Ramos (cell line): Measurements from ENCODE around the gene NSG2.

Experiments used
- in situ Hi-C: fragments of 300-500 bp; cut with MboI; formaldehyde crosslinking; loops from one replicate; pipeline ENCODE4 v1.14.3; 2022; ENCODE audit warnings: low sequenced_read_pairs; ENCODE audit not compliant: unreplicated experiment

The NSG2 gene

DNA sequence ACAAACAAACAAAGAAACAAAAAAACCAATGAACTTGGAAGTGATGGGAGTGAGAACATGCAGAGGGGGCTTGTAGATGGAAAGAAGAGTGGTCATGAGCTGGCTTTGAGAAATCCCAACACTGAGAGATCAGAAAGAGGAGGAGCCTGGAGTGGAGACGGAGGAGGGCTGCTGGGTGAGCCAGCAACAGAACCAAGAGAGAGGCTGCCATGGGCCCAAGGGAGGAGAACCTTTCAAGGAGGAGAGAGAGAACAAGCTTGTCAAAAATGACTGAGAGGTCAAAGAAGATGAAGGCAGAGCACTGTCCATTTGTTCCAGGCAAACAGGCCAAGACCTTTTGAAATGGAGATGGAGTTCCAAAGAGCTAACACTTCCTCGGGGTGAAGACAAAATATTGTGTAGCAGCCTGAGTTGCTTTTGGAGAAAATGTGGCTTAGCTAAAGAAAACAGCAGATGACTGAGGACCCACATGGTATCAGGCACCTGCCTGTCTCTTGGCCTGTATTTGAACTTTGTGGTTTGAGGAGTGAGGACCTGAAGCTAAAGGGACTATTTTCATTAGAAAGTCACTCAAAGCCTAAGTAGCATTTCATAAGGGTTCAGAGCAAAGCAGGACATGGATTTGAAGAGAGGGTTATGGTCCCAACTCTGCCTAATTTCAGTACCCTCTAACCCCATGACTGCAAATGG, 13.1 kb downstream of the NSG2 start:
- in situ Hi-C loops, result no loop called here

DNA sequence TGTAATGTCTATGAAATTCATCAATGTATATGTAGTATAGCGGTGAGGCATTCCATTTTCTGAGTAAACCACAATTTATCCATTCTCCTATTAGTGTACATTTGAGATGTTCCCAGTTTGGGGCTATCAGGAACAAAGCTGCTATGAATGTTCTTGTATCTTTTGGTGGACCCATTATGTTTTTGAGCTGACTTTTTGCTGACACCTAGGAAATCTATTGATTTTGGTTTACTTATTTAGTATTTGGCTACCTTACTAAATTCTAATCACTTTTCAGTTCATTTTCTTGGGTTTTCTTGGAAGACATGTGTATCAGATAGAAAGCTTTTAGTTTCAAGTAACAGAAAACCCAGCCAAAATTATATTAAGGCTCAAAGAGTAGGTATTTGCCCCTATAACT, 13.7 kb downstream of the NSG2 start:
- in situ Hi-C loops, result no loop called here

GRCh38 chr5:174063082-174063756, 17.7 kb downstream of the NSG2 start:
- in situ Hi-C loops, result no loop called here

GRCh38 chr5:174064171-174064570, 18.7 kb downstream of the NSG2 start:
- in situ Hi-C loops, result no loop called here

- in situ Hi-C loops, result no loop called here
Observed at GRCh38 chr5:174065528-174066197, 20.2 kb downstream of the NSG2 start.

DNA sequence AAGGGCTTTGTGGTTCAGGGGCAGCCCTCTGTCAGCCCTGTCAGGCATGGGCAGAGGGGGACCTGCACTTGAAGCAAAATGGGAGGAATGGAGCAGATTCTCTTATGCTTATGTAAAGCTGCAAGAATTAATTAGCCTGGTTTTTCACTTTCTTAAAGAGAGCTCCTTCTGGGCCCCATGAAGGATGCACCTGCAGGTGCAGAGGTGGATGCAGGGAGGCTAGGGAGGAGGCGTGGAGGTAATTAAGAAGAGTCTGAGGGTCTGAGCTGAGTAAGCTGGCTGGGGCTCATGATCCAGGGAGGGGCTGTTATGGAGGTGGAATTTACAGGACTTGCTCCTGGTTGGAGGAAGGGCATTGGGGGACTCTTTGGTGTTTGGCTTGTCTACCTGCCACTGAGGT, 22.0 kb downstream of the NSG2 start:
- in situ Hi-C loops, result no loop called here

GRCh38 chr5:174071484-174071883, 26.0 kb downstream of the NSG2 start:
- in situ Hi-C loops, result no loop called here

DNA sequence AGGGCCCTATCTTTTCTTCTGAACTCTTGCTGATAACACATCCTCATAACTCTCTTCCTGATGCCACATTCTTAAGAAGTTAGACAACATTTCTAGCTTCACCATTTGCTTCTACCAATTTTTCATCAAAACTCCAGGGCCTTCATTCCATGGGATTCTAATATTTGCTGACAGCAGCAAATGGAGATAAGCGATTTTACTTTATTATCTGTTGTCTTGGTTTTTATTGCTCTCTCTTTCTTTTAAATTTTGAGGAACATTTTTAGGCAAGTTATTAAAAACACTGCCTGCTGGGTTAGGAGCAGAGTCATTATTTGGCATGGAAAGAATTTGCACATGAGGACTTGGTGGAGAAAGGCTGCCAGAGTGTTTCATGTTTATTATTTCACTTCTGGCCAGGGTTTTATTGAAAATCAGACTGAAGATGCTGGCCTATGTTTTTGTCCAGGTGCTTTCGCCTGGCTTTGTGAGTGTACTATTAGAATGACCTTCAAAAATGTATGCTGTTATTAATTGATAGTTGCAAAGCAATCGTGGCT, 27.7 kb downstream of the NSG2 start:
- in situ Hi-C loops, result no loop called here

DNA sequence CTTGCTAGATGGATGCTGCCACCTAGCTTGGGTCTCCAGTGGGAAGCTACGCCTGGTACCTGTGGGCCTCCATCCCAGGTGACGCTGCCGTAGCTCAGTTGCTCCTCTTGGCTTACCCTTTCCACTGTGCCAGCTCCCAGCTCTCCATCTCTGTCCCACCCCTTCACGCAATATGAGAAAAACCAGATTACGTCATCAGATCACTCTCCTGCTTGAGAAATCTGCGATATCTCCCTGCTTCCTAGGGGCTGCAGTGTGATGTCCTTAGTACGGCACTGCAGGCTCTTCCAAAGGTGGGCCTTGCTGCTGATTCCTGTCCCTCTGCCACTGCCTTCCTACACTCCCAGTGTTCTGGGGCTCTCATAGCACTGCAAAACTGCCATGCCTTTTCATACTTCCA, 28.9 kb downstream of the NSG2 start:
- in situ Hi-C loops, result no loop called here

DNA sequence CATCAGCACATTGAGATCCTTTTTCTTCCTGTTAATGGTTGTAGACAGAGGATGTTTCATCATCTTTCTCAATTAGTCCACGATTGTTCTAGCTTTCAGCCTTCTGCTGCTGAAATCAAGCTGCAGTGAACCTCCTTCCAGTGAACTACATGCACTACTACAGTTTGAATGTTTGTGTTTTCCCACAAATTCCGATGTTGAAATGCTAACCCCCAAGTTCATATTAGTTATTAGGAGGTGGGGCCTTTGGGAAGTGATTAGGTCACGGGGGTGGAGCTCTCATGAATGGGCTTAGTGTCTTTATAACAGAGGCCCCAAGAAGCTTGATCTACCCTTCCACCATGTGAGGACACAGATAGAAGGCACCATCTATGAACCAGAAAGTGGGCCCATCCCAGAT, 32.9 kb downstream of the NSG2 start:
- in situ Hi-C loops, result no loop called here

GRCh38 chr5:174082286-174082685, 36.8 kb downstream of the NSG2 start:
- in situ Hi-C loops, result no loop called here

DNA sequence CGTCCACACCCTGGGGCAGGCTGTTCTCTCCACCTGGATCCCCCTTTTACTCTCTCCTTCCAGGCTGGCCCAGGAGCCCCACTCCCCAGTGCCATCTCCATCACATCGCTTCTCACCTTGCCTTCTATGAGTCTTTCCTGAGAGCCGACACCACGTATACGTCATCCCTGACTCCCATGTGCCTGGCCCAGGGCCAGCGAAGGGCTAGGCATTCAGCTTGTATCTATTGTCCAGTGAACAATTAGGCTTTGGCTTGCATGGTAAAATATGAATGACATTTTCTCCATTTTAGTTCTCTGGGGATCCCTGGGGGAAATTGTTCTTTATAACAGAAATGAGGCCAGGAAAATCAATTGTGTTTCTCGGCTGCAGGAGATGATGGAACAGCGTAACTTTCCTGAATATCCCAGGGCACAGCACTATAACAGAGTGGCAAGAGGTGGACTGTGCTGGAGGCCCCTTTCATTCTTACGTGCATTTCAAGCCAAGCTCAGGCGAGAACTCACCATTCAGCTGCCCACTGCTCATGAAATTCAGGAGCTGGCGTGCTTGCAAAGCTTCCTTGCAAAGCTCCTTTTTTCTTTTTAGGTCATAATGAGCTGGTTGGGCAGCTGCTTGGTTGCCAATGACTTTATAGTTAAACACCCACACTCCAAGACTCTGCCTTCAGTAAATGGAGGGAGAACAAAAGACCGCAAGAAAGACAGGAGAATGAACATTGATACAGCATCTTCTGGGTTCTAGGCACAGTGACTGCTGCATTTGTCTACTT, 37.7 kb downstream of the NSG2 start:
- in situ Hi-C loops, result no loop called here

DNA sequence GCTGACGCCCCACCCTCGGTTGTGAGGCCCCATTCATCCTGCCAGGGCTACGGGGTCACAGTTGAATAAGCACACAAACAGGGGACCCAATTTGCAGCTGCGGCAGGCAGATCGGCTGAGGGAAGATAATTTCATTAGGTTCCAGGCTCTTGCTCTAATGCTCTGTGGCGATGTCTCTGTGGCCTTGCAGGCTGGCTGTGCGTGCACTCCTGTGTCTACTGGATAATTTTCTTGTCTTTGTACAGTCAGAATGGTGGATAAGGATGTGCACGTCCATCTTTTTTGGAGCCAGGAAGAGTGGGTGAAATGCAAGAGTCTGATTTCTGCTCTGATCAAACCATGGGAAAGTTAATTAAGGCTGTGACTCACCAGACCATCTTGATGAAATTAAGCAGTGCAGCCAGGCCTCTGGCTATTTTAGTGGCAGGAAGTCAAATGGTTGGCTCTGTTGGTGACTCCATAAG, 39.2 kb downstream of the NSG2 start:
- in situ Hi-C loops, result no loop called here

GRCh38 chr5:174086751-174087150, 41.2 kb downstream of the NSG2 start:
- in situ Hi-C loops, result no loop called here

DNA sequence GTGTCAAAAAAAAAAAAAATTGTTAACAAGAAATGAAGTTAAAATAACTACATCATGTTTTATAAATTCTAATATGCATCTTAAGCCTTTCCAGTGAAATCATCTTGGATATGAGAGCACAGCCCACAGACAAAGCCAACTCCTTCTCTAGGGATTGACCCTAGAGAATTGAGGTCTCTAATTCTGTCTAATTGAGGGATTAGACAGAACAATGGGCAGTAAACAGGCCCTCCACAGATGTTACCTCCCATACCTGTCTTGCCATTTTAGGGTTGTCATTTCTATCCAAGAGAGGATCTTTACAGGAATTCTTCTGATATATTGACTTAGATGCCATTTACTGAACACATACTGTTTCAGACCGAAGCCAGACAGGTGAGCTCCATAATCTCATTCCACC, 42.3 kb downstream of the NSG2 start:
- in situ Hi-C loops, result no loop called here

GRCh38 chr5:174090129-174090528, 44.6 kb downstream of the NSG2 start:
- in situ Hi-C loops, result no loop called here

GRCh38 chr5:174093123-174093522, 47.6 kb downstream of the NSG2 start:
- in situ Hi-C loops, result no loop called here

DNA sequence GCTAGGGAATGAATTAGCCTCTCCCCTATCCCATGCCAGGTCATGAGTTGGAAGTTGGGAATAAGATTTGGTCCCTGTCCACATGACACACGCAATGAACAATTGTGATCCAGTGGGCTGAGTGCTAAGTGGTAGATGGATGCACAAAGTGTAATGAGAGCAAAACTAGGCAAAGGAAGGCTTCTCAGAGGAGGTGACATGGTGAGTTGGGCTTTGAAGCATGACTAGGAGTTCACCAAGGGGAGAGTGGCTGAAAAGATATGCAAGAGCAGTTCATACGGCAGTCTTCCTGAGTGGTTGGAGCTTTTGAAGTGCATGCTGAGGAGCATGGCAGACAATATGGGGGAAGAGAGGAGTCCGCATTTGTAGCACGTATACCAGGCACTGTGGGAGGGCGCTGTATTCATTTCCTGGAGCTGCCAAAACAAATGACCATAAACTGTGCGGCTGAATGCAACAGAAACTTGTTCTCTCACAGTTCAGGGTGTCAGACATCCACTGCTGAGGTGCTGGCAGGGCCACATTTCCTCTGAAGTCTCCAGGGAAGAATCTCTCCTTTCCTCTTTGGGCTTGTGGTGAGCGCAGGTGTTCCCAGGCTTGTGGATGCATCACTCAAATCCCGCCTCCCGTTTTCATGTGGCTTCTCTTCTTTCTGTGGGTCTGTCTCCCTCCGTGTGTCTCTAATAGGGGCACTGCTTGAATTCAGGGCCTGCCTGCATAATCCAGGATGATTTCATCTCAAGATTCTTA, 49.5 kb downstream of the NSG2 start:
- in situ Hi-C loops, result no loop called here

GRCh38 chr5:174096619-174097018, 51.1 kb downstream of the NSG2 start:
- in situ Hi-C loops, result no loop called here
